DLD1 (cell line): Measurements from ENCODE around the gene SLC17A1.

Experiments
- in situ Hi-C: cut with HindIII; loops from 2 replicates; pipeline ENCODE4 v1.10.0; 2017; ENCODE audit warnings: low sequenced_read_pairs

Gene SLC17A1

DNA sequence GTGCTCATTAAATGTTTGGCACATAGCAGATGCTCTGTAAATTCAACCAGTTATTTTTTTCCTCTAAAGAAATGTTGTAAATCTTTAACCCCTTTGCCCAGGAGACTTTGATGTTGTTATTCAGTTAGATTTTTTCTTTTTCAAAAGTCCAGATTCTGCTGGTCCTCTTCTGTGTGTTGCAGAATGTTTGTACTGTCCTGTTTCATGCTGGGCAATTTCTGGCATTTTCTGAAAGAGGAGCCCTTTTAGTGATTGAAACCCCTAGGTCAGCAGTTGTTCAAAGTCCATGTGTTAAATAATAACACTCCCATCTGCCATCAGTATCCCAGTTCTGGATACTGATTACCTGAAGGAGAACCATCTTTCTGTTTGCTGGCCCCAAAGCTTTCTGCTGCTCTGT lies 1.3 kb upstream of the SLC17A1 start:
- in situ Hi-C loops: no loop called here

- in situ Hi-C loops: no loop called here
These were observed 818 bp upstream of the SLC17A1 start for GRCh38 chr6:25832670-25833069.

GRCh38 chr6:25832307-25832662 lies 433 bp upstream of the SLC17A1 start:
- in situ Hi-C loops: no loop called here

DNA sequence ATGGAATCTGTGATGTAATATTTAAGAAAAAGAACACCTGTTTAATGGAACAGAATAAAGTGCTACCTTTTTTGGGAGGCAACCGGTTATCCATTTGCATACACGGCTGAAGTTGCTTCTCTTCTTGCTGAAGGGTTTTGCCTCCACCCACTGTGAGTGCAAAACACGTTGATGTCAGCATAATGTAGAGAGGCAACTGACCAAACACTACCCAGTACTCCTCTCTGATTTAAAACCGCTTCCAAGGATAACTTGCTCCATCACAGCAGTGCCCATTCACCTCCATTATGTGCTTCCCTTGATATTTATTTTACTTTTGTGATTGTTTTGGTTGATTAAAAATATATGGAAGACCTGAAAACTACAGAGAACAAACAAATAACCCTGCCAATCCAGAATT lies 1.4 kb downstream of the SLC17A1 start:
- in situ Hi-C loops: no loop called here

- in situ Hi-C loops: no loop called here
These were observed 2.5 kb downstream of the SLC17A1 start for GRCh38 chr6:25829375-25829774.

GRCh38 chr6:25821341-25821740 lies 10.5 kb downstream of the SLC17A1 start:
- in situ Hi-C loops: no loop called here

DNA sequence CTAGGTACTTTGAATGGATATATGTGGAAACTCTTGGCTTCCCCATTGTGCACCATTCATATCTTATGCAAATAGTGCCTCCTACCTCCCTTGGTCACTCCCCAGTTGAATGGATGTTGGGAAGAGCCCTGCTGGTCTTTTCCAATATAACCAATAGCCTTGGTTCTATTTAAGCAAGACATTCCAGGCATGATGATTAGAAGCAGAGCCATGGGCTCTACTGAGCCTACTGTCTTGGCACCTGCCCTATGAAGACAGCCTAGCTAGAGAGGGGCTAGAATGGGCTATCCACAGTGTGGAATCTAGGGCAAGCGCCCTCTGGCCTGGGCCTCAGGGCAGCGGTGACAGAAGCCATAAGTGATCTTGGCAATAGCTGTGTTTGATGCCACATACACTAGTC lies 15.6 kb downstream of the SLC17A1 start:
- in situ Hi-C loops: no loop called here

DNA sequence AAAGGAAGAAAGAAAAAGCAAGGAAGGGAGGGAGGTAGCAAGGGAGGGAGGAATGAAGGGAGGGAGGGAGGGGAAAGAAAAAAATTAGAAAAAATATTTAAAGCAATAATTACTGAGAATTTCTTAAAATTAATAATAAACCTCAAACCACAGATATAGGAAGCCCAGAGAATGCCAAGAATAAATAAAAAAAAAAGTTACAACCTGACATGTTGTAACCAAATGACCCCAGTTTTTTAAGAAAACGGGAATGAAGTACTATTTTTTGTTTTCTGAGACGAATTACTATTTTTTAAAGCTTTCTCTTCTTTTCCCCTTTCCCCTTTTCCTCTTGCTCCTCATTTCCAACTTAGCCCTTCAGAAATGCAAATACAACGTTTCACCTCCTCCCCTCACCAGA lies 16.7 kb downstream of the SLC17A1 start:
- in situ Hi-C loops: no loop called here

DNA sequence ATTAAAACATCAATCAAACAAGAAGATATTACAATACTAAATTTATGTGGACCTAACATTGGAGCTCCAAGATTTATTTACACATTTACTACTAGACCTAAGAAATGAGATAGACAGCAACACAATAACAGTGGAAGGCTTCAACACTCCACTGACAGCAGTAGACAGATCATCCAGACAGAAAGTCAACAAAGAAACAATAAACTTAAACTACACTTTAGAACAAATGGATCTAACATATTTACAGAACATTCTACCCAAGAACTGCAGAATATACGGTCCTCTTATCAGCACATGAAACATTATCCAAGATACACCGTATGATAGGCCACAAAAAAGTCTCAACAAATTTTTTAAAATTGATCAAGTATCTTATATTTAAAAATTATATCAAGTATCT lies 27.0 kb downstream of the SLC17A1 start:
- in situ Hi-C loops: no loop called here

GRCh38 chr6:25801436-25801835 lies 30.4 kb downstream of the SLC17A1 start:
- in situ Hi-C loops: no loop called here

GRCh38 chr6:25794784-25795183 lies 37.1 kb downstream of the SLC17A1 start:
- in situ Hi-C loops: no loop called here

- in situ Hi-C loops: no loop called here
These were observed 37.9 kb downstream of the SLC17A1 start for GRCh38 chr6:25793970-25794369.

DNA sequence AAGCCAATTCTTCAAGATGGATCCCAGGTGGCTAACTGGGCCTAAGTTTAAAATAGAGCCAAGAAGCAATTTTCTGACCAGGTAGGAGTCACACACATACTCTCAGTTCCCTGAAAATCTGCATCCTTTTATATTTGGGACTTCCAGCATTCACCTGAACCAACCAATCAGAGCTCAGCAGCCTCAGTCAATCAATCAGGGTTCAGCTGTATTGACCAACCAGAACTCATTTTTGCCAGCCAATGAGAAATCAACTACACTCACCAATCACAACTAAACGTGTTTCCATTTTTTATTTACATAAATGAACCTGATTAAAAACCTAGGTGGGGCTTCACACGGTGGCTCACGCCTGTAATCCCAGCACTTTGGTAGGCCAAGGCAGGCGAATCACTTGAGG lies 39.8 kb downstream of the SLC17A1 start:
- in situ Hi-C loops: no loop called here

DNA sequence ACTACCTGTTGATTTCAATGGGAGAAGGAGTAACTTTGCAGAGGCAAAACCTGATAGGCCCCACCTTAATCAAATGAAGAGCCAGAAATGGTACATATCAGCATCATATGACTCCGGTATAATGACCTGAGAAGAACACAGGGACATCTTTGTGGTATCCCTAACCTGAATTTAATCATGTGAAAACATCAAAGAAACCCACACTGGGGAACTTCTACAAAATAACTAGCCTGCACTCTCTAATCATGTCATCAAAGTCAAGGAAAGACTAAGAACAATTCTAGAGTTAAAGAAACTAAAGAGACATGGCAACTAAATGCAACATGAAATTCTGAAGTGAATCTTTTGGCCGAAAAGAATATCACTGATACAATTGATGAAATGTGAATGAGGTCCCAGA lies 42.4 kb downstream of the SLC17A1 start:
- in situ Hi-C loops: no loop called here

GRCh38 chr6:25788305-25788922 lies 43.4 kb downstream of the SLC17A1 start:
- in situ Hi-C loops: no loop called here

DNA sequence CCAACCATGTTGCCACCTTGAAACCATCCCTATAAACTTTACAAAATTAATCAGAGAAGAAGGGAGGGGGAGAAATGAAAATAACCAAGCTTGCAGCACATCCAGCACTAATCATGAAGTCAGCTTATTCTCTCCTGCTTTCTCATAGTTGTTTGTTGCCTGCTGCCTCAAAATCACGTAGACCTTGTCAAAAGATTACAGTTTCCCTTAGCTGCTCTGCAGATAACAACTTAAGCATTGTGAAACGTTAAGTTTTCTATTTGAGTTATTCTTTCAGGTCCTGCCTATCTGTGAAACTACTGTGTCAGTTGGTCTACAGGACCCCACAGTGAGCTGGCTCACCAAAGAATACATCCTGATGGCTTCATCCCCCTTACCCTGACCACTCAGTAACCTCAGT lies 44.4 kb downstream of the SLC17A1 start:
- in situ Hi-C loops: no loop called here

DNA sequence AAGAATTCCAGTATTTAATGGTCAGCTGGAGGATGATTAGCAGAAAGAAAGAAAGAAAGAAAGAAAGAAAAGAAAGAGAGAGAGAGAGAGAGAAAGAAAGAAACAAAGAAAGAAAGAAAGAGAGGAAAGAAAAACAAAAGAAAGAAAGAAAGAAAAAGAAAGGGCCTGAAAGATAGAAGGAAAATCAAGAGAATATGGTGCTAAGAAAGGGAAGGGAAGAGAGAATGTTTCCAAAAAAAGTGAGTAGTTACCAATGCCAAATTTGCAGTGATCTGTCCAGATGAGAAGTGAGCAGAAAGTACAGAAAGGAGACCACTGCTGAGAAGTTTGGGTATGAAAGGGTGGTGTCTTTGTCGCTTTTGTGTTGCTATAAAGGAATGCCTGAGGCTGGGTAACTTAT lies 50.7 kb downstream of the SLC17A1 start:
- in situ Hi-C loops: no loop called here

DNA sequence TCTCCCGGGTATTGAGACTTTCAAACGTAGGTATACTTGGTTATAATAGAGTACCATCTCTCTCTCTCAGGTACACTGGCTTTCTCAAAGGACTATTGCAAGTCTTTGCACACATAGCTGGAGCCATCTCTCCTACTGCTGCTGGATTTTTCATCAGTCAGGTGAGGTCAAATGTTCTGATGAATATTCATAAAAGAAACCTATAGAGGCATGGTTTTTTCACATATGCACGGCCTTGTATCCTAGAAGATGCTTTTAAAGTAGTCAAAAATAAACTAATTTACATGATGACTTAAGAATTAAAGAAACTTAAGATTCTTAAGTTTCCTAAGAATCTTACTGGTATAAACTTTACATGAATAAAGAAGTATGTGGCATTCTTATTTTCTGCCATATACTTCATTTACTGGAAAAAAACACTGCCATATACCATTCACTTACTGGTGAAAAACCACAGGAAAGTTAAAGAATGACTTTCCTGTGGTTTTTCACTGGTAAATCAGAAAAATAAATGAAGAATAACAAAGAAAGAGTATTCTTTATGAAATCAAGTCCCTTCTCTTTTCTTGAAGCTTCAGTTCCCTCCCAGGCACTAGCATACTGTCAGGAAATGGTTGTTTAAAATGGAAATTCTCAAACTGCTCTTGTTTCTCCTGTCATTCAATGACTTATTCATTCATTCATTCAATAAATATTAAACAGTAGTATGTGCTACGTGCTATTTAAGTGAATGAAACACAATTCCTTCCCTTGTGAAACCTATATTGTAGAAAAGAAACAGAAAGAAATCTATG lies 53.8 kb downstream of the SLC17A1 start:
- in situ Hi-C loops: no loop called here

GRCh38 chr6:25777031-25777430 lies 54.8 kb downstream of the SLC17A1 start:
- in situ Hi-C loops: no loop called here

- in situ Hi-C loops: no loop called here
These were observed 57.6 kb downstream of the SLC17A1 start for GRCh38 chr6:25774120-25774715.

DNA sequence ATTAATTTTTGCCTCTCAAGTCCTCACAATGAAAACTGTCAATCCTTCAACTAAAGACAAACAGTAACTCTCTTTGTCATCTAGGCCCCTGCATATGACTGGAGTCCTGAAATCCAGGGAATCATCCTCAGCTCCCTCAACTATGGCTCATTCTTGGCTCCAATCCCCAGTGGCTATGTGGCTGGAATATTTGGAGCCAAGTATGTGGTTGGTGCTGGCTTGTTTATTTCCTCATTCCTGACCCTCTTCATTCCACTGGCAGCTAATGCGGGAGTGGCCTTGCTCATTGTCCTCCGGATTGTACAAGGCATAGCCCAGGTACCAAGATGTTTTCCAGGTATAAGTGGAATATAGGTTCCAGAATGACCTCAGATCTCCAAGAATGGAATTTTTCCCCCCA lies 61.9 kb downstream of the SLC17A1 start:
- in situ Hi-C loops: no loop called here

GRCh38 chr6:25768566-25768965 lies 63.3 kb downstream of the SLC17A1 start:
- in situ Hi-C loops: no loop called here
